Epidermal melanocyte (primary cell): ENCODE measurements around the gene BCL11B.

Experiments
- DNase-seq: peaks from one replicate; pipeline ENCODE4 v3.0.0; 2011; ENCODE audit warnings: low spot score; ENCODE audit not compliant: insufficient read length

BCL11B gene

DNA sequence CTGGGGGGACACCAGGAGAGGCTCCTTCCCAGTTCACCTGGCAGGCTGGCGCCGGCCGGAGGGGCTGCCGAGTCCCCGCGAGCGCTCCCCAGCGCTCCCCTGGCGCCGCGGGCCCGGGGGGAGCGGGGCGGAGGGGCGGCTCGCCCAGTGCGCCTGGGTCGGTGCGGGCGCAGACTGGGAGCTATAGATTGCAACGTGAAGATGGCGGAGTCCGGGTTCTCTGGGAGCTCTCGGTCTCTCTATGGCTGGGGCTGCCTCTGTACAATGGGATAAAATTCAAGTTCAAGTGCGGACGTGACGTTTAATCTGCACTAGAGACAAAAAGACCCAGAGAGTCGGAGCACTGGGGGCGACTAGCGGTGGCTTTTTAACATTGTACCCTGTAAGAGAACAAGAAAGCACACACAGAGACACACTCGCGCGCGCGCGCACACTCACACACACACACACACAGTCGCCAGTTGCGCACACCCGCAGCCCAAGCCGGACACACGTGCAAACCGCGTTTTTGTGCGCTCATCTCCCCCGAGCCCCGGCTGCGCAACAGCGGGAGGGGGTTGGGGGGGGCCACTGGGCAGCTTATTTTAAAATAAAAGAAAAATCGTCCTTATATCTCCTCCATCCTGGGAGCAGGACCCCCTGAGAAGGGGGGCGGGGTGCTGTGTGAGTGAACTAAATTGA, at the start of gene BCL11B:
Gene BCL11B (minus strand): TSS at position 247 of the 681 bp plus-strand sequence. CDS start 979 bp downstream, outside the sequence.
- DNase-seq, result peak; percentile 46

DNA sequence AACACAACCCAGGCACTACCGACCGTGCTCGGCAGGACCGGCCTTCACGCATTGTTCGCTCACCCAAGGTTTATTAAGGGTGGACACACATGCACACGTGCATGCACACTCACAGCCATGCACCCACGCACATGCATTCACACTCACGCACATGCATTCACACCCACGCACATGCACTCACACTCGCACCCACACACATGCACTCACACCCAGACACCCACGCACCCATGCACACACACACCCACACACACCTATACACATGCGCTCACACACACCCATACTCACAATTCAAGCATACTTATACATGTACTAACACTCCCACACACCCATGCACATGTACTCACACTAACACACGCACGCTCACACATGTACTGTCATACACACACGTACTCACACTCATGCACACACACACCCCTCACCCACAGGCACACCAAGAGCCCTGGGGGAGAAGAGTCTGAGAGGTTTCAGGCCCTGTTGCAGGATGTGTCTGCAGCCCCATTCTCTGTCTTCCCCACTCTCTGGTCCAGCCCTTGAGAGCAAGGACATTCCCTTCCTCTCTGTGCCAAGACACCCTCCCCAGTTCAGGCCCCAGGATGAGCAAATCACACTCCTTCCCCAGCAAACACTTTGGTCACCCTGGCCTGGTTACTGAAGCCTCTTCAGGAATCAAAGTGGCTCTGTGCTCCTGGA, 49.4 kb upstream of the BCL11B start:
- DNase-seq, result no peak

GRCh38 chr14:99320621-99321235, 48.7 kb upstream of the BCL11B start:
- DNase-seq, result no peak

DNA sequence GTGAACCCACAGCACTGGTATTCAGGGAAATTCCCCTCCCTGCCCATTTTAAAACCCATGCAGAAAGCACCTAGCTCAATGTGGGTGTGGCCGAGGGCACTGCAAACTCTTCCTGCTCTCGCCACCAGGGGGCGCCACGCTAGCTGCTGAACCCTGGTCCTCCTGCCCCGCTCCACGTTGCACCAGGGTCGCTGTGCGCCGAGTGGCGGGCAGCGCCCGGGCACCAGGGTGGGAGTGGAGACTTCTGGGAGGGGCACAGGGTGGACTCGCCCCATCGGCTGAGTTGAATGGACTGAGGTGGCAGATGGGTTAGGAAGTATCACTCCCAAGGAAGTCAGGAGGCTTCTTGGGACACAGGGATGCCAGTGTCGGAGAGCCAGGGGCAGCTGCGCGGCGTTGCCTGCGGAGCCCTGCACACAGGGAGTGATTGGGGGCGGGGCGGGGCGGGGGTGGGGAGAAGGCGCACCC, 48.1 kb upstream of the BCL11B start:
- DNase-seq, result no peak

GRCh38 chr14:99318959-99319295, 46.9 kb upstream of the BCL11B start:
- no peak for DNase-seq

GRCh38 chr14:99318091-99318958, 46.3 kb upstream of the BCL11B start:
- DNase-seq, result no peak

- no peak for DNase-seq
Observed at GRCh38 chr14:99317231-99318090, 45.5 kb upstream of the BCL11B start.

DNA sequence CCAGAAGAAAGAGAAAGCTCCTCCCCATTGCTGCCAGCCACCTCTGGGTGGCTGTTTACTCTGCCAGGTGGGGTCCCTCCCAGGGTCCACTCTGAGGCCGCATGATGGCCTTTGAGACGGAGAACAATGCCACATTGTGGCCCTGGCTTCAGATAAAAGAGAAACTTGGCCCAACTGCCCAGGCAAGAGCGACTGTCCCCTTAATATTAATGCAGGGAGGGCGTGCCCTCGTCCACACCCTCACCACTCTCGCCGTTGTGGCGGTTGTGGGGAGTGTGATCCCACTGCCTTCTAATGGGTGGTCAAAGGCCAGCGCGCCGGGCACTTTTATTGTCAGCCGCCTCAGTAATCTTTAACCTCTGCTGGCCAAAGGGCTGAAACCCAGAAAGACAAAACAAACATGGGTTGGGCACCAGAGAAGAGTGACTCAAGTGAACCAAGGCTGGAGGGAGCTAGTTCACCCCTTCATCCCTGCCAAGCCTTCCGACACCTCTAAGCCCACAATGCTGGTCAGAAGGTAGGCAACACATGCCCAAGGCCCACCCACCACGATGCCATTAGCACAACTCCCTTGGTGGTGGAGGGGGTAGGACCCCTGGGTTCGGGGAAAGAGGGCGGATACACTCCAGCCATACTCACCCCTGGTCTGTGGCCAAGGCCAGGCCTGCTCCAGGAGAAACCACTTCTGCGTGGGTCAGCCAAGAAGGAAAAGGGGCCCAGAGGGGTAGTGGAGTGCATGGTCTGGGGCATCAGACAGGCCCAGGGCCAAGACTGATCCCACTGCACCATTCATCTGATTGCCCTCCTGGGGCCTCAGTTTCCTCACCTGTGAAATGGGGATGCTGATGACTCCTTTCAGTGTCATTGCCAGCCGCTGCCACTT, 44.5 kb upstream of the BCL11B start:
- no peak for DNase-seq

GRCh38 chr14:99315197-99315596, 43.2 kb upstream of the BCL11B start:
- DNase-seq, result no peak

- DNase-seq, result no peak
Observed at GRCh38 chr14:99314623-99315022, 42.6 kb upstream of the BCL11B start.

DNA sequence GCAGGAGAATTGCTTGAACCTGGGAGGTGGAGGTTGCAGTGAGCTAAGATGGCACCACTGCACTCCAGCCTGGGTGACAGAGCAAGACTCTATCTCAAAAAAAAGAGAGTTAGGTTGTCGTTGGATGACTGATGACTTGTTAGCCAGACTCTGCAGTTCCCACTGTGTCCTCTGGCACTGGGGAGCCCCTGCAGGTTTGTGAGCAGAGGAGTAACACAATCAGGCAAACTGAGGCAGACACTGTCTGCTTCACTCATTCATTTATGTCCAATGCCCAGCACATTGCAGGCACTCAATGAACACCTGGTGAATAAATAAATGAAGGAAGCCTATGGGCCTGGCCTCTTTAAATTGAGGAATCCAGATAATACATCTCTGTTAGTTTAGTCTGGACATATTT, 41.2 kb upstream of the BCL11B start:
- DNase-seq, result no peak

DNA sequence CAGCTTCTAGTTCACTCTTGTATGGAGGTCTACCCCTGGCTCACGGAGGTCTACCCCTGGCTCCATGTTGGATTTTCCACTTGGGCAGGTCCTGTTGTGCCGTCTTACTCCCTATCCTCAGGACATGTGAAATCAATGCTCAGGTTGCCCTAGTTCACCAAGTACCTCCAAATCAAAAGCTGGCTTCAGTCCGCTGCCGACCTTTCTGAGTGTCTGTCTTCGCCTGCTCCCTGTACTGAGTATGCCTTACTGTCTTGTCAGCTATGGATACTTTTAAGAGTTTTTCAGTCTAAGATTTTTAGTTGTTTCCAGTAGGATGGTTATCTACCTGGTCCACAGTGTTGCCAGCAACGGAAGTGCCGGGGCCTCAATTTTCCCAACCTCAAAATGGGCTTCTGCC, 40.1 kb upstream of the BCL11B start:
- no peak for DNase-seq

DNA sequence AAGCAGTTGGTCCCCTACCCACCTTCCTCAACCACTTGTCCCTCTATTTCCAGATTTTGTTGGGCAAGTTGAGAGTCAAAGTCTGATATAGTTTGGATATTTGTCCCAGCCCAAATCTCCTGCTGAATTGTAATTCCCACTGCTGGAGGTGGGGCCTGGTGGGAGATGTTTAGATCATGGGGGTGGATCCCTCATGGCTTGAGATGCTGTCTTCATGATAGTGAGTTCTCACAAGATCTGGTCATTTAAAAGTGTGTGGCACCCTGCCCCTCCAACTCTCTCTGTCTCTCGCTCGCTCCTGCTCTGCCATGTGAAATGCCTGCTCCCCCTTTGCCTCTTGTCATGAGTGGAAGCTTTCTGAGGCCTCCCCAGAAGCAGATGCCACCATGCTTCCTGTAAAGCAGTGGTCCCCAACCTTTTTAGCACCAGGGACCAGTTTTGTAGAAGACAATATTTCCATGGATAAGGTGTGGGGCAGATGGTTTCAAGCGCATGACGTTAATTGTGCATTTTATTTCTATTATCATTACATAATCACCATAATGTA, 37.3 kb upstream of the BCL11B start:
- no peak for DNase-seq

DNA sequence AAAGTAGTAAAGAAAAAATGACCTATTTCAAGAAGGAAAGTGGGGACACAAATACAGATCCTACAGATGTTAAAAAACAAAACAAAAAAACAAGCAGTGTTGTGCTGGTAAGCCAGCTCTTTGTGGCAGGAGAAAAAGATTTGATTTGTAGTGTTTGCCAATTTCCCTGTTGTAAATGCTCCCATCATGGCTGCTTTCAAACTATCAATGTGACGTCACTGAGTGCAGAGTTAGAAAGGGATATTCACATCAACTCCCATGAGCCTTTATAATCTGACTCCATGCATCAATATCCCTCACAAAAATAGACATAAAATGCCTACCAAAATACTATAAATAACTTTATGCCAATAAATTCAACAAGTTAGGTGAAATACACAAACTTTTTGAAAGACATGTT, 32.2 kb upstream of the BCL11B start:
- DNase-seq, result no peak

- DNase-seq, result no peak
Observed at GRCh38 chr14:99300190-99300589, 28.2 kb upstream of the BCL11B start.

DNA sequence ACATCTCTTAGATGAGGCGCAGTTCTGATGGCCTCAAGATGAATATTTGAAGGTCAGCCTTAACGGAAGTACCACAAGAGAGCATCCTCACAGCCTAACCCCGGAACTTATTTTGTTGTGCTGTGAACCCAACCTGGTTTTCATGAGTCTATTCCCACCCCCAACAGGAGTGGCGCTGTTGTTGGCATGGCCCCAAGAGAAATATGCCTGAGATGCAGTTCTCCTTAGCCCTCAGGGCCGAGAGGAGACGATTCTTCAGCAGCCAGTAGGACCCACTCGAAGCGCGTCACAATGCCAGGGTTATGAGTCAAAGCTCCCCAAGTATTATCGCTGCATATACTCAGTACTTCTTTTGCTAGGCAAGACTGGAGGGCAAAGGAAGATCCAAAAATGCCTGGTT, 24.5 kb upstream of the BCL11B start:
- DNase-seq, result no peak

DNA sequence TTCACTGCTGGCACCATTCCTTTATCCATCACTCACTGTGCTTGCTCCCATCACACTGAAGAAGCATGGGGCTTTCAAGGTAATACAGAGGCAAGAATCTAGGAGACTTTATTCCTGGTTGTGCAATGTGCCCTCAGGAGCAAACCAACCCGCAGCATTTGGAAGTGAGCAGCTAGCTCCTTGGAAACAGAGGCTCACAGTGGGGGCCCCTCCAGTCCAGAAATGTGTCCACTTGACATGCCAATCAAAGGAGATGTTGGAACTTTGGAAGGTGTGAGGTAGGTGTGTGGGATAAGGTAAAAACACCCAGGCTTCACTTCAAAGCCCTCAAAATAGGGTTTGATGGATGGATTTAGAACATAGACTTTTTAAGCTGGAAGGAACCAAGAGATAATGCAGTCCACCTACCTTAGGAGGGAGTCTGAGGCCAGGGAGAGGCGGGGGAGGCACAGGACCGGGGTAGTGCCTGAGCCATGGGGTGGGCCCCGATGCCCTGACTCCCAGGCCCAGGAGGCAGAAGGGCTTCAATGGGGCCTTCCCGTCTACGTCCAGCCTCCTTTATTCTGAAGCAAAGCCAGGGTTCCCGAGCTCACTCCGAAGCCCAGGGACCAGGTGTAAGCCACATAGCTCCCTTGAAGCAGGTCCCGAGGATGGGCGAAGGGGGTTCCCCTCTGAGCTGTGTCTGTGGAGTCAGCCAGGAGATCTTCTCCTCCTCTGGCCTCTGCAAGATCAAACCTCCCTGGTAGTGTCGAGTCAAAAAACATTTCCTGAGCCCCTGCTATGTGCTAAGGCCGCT, 17.6 kb upstream of the BCL11B start:
- no peak for DNase-seq

DNA sequence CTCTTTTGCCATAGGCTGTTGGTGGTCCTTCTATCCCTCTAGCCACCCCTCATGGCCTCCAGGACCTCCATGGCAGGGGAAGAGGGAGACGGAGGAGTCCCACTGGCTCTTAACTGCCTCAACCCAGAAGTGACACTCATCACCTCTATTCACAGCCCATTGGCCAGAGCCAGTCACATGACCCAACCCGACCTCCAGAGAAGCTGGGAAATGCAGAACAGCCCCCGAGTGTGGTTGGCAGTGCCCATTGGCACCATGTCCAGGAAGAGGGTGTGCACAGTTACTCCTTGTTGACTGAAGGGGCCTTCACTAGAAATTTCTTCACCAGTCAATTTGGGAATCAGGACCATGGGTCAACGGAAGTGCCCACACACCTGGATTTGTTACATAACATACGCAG, 17.0 kb upstream of the BCL11B start:
- no peak for DNase-seq
